HL-60 (cell line): Measurements from ENCODE around the gene INPP5K.

Experiments used
- DNase-seq, 2 experiments: peaks; one replicate each; pipeline ENCODE4 v3.0.0-alpha.2; 2010 to 2020; ENCODE audit warnings: low read depth in 1 of 2, low spot score in 1 of 2
- H3K27ac ChIP-seq: fragments of 250-450 bp; sonication (Bioruptor Pico); replicated peaks from 2 replicates; pipeline ENCODE4 v1.5.1; 2020; ENCODE audit warnings: mild to moderate bottlenecking, moderate library complexity
- H3K27me3 ChIP-seq: fragments of 250-450 bp; sonication (Bioruptor Pico); 2 replicates; pipeline ENCODE4 v1.5.1; 2021; ENCODE audit warnings: mild to moderate bottlenecking, moderate library complexity; ENCODE audit not compliant: insufficient read depth, poor library complexity, severe bottlenecking
- H3K4me3 ChIP-seq: replicated peaks from 2 replicates; pipeline ENCODE4 v1.5.1; 2011; ENCODE audit warnings: mild to moderate bottlenecking, control low read depth, low read length; ENCODE audit not compliant: insufficient read depth
- CTCF ChIP-seq: IDR thresholded peaks from one replicate; pipeline ENCODE4 v1.5.1; 2011; ENCODE audit warnings: low read length, control low read depth, inconsistent platforms; ENCODE audit not compliant: insufficient read depth
- GABPA ChIP-seq: IDR thresholded peaks from 2 replicates; pipeline ENCODE4 v1.6.1; 2012; ENCODE audit warnings: low read depth
- POLR2AphosphoS5 ChIP-seq: IDR thresholded peaks from 2 replicates; pipeline ENCODE4 v1.6.1; 2012; ENCODE audit warnings: low read depth
- REST ChIP-seq: IDR thresholded peaks from 2 replicates; pipeline ENCODE4 v1.6.1; 2012; ENCODE audit warnings: low read depth; ENCODE audit not compliant: insufficient replicate concordance
- SPI1 ChIP-seq: IDR thresholded peaks from 2 replicates; pipeline ENCODE4 v1.6.1; 2012; ENCODE audit warnings: low read depth, mild to moderate bottlenecking, borderline replicate concordance

INPP5K gene

GRCh38 chr17:1480747-1481465, 35.5 kb downstream of the INPP5K start:
- Histone ChIP-seq H3K27me3 (no peaks in the 10 kb centered on the region), H3K27ac (no peak overlapping the region), H3K4me3 (no peak overlapping the region)
- no peak for DNase-seq
- no peak for TF ChIP-seq CTCF
- no peak for TF ChIP-seq SPI1
- TF ChIP-seq REST = no peak
- TF ChIP-seq GABPA = no peak

- TF ChIP-seq SPI1 = no peak
- TF ChIP-seq GABPA = no peak
- TF ChIP-seq CTCF = no peak
- TF ChIP-seq POLR2AphosphoS5 = no peak
- TF ChIP-seq REST = no peak
- H3K27me3 ChIP-seq = no peaks in the 10 kb centered on the region
- H3K4me3 ChIP-seq = no peak overlapping the region
- no peak for DNase-seq
- no peak overlapping the region for H3K27ac ChIP-seq
These were observed 38.0 kb downstream of the INPP5K start for GRCh38 chr17:1478418-1478817.

GRCh38 chr17:1475321-1475854, 41.0 kb downstream of the INPP5K start:
- H3K4me3 ChIP-seq = no peak overlapping the region
- TF ChIP-seq SPI1 = no peak
- TF ChIP-seq GABPA = no peak
- TF ChIP-seq CTCF = no peak
- TF ChIP-seq REST = no peak
- TF ChIP-seq POLR2AphosphoS5 = no peak
- no peak for DNase-seq
- no peak overlapping the region for H3K27ac ChIP-seq
- H3K27me3 ChIP-seq = no peaks in the 10 kb centered on the region
